ENCODE data around the gene KLK1. TPM values are rescaled to one million over a fixed set of nuclear protein-coding genes. Genes with fewer than 3 reads are reported as not detected.
"Not testable (repeated sequence)": the region's sequence is repeated elsewhere in the genome, so short reads cannot be mapped to it uniquely, and the experiment has no call there.

Gene KLK1
- polyA plus RNA-seq, 6 donors from 2014 or later, result 1.2 to 6.7 (median 2.0) TPM

DNA sequence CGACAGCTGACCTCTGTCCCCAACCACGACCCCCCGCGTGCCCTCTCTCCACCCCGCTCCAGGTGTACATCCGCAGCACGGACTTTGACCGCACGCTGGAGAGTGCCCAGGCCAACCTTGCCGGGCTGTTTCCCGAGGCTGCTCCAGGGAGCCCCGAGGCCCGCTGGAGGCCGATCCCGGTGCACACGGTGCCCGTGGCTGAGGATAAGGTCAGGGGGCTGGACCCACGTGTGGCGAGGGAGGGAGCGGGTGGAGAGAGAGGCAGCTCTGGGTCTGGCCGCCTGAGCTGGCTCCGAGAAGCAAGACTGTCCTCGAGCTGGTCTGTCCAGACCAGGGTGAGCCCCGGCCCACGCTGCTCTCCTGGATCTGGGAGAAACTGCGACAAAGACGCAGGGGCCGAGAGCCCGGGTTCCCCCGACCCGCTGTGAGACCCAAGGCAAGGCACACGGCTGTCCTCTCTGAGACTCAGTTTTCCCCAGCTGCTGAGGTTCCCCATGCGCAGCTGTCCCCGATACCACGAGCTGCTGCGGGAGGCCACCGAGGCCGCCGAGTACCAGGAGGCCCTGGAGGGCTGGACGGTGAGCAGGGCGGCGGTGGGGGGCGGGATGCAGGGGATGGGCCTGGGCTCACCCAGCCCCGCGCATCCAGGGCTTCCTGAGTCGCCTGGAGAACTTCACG, 31.9 kb downstream of the KLK1 start:
- no peaks in the 10 kb centered on the region for H3K36me3 Mint-ChIP-seq
- H3K4me1 Mint-ChIP-seq, result peaks cover 5 to 7% (median 6%) of the 10 kb centered on the region in 3 donors
- H3K27me3 Mint-ChIP-seq, result peaks cover 0 to 5% (median 0%) of the 10 kb centered on the region in 3 donors
- H3K4me3 Mint-ChIP-seq, result no peak overlapping the region
- ATAC-seq (ENCODE audit: low read depth in 2 of 2) (no peak), DNase-seq (no peak)
- peak overlapping the region in 1 of 6 donors; percentile 14 for H3K27ac Mint-ChIP-seq
- H3K9me3 Mint-ChIP-seq, result no peaks in the 10 kb centered on the region

DNA sequence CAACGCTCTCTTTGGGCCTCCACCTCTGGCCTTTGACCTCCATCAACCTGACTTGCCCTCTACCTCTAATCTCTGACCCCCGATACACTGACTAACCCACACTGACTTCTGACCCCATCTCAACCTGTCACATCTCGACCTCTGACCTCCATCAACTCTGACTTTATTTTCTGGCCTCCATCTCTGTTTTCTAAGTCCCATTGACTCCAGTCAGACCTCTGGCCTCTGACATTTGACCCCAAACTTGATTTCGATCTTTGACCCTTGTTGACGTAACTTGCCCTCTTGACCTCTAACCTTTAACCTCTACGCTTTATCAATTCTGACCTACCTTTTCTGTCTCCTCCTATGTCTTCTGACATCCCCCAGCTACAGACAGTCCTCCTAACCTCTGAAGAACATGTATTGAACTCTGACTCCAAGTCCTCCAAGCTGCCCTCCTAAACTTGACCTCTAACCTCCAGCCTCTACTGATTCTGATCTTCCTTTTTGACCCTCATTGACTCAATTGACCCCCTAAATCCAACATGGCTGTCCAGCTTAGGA, 32.6 kb downstream of the KLK1 start:
- Mint-ChIP-seq H3K9me3 (no peaks in the 10 kb centered on the region), H3K4me1 (peaks cover 5 to 7% (median 6%) of the 10 kb centered on the region in 3 donors), H3K4me3 (peak overlapping the region in 1 of 8 donors; percentile 61), H3K36me3 (no peaks in the 10 kb centered on the region), H3K27me3 (peaks cover 0 to 8% (median 0%) of the 10 kb centered on the region in 3 donors), H3K27ac (peak overlapping the region in 3 of 6 donors; percentile 14 to 61 (median 28))
- ATAC-seq (ENCODE audit: low read depth in 2 of 2) (no peak), DNase-seq (no peak)

DNA sequence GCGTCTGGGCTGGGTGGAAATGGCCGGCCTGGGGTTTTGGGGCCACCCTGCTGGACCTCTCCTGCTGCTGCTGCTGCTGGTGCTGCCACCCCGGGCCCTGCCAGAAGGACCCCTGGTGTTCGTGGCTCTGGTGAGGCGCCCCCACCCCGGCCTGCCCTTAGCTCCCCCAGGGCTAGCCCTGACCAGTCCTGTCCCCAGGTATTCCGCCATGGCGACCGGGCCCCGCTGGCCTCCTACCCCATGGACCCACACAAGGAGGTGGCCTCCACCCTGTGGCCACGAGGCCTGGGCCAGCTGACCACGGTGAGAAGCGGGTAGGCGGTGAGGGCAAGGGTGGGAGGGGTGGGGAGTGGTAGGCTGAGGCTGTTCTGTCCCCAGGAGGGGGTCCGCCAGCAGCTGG, 33.2 kb downstream of the KLK1 start, which contains the start of gene ACP4:
Gene ACP4 (plus strand): TSS at position 20 of the 400 bp plus-strand sequence. CDS start 0 bp downstream, at position 20.
- H3K36me3 Mint-ChIP-seq, result no peaks in the 10 kb centered on the region
- peaks cover 0 to 13% (median 0%) of the 10 kb centered on the region in 3 donors for H3K27me3 Mint-ChIP-seq
- no peak for DNase-seq
- H3K4me1 Mint-ChIP-seq, result peaks cover 5 to 7% (median 6%) of the 10 kb centered on the region in 3 donors
- H3K27ac Mint-ChIP-seq, result peak within 1 kb of the TSS in 3 of 6 donors; percentile 14 to 61 (median 28)
- no peak for ATAC-seq (ENCODE audit: low read depth in 2 of 2)
- no peaks in the 10 kb centered on the region for H3K9me3 Mint-ChIP-seq
- H3K4me3 Mint-ChIP-seq, result peak within 1 kb of the TSS in 1 of 8 donors; percentile 76

DNA sequence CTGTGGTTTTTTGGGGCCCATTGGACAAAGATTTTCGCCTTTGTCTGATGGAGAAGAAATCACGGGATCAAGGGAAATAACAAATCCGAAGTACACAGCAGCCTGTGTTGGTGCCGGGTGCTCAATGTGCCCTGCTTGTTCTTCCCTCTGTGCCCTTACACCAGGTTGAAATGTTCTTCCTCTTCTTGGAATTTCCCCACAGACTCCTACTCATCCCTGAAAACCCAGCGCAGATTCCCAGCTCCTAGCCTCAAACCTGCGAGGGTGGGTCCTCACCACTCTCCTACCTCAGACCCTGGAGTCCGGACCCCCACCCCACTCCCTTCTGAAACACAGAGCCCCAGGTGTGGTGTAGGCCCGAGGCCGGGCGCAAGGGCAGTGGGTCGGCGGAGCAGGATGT, 38.3 kb downstream of the KLK1 start:
- Mint-ChIP-seq H3K36me3 (no peaks in the 10 kb centered on the region), H3K4me1 (peaks cover 0 to 14% (median 4%) of the 10 kb centered on the region in 3 donors), H3K9me3 (no peaks in the 10 kb centered on the region), H3K27me3 (peaks cover 13 to 31% (median 29%) of the 10 kb centered on the region in 3 donors), H3K4me3 (no peak overlapping the region), H3K27ac (no peak overlapping the region)
- DNase-seq (no peak), ATAC-seq (ENCODE audit: low read depth in 2 of 2) (no peak)

DNA sequence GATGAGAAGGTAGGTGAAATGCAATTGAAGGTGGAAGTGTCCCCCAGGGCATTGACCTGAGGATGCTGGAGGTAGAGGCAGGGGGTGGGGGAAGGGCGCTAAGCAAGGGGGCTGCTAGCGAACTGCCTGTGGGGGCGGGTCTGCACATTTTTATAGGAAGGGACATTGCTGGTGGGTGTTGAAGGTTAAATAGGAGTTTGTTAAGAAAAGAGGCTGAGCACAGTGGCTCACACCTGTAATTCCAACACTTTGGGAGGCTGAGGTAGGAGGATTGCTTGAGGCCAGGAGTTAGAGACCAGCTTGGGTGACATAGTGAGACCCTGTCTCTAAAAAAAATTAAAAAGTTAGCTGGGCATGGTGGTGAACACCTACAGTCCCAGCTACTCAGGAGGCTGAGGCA, 38.9 kb downstream of the KLK1 start:
- ATAC-seq (ENCODE audit: low read depth in 2 of 2) (no peak), DNase-seq (no peak)
- peak overlapping the region in 1 of 8 donors; percentile 35 for H3K4me3 Mint-ChIP-seq
- H3K4me1 Mint-ChIP-seq, result peaks cover 0 to 14% (median 4%) of the 10 kb centered on the region in 3 donors
- H3K27me3 Mint-ChIP-seq, result peaks cover 19 to 37% (median 36%) of the 10 kb centered on the region in 3 donors
- H3K27ac Mint-ChIP-seq, result no peak overlapping the region
- no peaks in the 10 kb centered on the region for H3K36me3 Mint-ChIP-seq
- no peaks in the 10 kb centered on the region for H3K9me3 Mint-ChIP-seq

DNA sequence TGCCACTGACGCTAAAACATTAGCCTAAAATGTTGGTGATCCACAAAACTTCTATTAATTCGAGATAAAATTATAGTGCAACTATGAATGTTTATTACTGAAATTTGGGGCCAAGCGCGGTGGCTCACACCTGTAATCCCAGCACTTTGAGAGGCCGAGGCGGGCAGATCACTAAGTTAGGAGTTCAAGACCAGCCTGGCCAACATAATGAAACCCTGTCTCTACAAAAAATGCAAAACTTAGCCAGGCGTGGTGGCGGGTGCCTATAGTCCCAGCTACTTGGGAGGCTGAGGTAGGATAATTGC, 39.8 kb downstream of the KLK1 start:
- H3K36me3 Mint-ChIP-seq, result not testable (repeated sequence)

DNA sequence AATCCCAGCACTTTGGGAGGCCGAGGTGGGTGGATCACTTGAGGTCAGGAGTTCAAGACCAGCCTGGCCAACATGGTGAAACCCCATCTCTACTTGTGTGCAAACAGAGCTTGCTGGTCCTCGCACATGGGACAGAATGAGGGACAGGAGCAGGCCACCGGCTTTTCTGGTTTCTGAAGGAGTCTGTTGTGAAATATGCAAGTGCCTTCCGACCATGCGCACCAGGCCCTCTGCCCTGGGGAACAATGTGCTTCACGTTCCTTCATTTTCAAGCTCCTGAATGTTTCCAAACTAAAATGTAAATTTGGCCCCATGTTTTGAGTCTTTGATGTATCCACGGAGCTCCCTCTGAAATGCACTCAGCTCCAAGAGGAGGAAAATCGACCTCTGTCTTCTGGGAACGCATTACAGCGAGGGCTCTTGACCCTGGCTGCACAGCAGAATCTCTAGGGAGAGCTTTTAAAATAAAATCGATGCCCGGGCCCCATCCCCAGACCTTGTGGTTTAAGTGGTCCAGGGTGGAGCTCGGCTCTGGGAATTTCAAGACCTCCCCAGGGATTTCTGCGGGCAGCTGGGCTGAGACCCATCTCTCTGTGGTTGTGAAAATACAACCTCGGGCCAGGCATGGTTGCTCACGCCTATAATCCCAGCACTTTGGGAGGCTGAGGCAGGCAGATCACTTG, 42.7 kb downstream of the KLK1 start:
- ATAC-seq (ENCODE audit: low read depth in 2 of 2), result no peak
- DNase-seq, result no peak
- Mint-ChIP-seq H3K4me1 (peaks cover 0 to 18% (median 10%) of the 10 kb centered on the region in 3 donors), H3K27me3 (peaks cover 47 to 71% (median 63%) of the 10 kb centered on the region in 3 donors), H3K36me3 (peaks cover 0 to 6% of the 10 kb centered on the region in 2 donors), H3K4me3 (peak overlapping the region in 1 of 8 donors; percentile 41), H3K27ac (no peak overlapping the region), H3K9me3 (peaks cover 0 to 6% (median 3%) of the 10 kb centered on the region in 7 donors)

More for the DNA sequence above, 39.8 kb downstream of the KLK1 start:
- DNase-seq; ATAC-seq (ENCODE audit: low read depth in 2 of 2); H3K4me3 Mint-ChIP-seq; H3K9me3 Mint-ChIP-seq: not testable (repeated sequence)
- peak overlapping the region in 3 of 6 donors; percentile 26 to 44 (median 38) for H3K27ac Mint-ChIP-seq
- H3K4me1 Mint-ChIP-seq, result peaks cover 0 to 14% (median 4%) of the 10 kb centered on the region in 3 donors
- peaks cover 28 to 46% (median 45%) of the 10 kb centered on the region in 3 donors for H3K27me3 Mint-ChIP-seq

DNA sequence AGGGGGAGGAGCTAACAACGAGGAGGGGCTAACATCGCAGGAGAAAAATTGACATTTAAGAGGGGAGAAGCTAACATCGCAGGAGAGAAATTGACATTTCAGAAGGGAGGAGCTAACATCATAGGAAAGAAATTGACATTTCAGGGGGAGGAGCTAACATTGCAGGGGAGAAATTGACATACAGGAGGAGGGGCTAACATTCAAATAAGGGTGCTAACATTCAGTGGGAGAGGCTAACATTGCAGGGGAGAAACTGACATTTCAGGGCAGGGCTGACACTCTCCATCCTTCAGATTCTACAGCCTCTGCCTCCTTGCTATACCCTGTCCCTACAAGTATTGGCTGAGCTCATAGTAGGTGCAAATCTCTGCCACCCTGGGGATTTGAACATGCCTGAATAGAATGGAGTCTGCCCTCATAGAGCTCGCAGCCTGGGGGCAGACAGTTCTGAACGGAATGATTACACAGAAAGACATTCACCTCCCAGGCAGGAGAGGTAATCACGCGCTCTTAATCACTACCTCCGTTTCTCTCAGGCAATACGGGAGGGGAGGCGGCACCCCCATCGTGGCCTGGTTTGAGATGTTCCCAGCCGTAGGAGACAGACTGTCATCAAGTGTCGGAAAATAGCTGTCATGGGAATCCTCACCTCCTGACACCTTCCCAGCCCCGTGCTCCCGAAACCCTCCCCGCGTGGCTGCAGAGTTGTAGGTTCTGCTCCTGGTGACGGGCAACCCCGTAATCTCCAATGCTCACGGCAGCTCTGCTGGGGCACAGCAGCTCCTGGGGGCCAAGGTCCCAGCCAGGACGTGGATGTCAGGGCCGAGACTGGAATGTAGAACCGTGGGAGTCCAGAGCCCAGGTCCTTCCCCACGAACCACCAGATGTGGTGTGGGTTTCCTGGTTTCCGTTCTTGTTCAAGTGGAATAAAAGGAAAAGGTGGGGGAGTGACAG, 43.8 kb downstream of the KLK1 start:
- H3K27me3 Mint-ChIP-seq, result peaks cover 53 to 81% (median 66%) of the 10 kb centered on the region in 3 donors
- ATAC-seq (ENCODE audit: low read depth in 2 of 2) (no peak), DNase-seq (no peak)
- H3K4me3 Mint-ChIP-seq, result no peak overlapping the region
- H3K9me3 Mint-ChIP-seq, result peaks cover 0 to 6% (median 3%) of the 10 kb centered on the region in 7 donors
- peaks cover 0 to 18% (median 10%) of the 10 kb centered on the region in 3 donors for H3K4me1 Mint-ChIP-seq
- H3K27ac Mint-ChIP-seq, result peak overlapping the region in 1 of 6 donors; percentile 56
- H3K36me3 Mint-ChIP-seq, result peaks cover 0 to 6% of the 10 kb centered on the region in 2 donors

DNA sequence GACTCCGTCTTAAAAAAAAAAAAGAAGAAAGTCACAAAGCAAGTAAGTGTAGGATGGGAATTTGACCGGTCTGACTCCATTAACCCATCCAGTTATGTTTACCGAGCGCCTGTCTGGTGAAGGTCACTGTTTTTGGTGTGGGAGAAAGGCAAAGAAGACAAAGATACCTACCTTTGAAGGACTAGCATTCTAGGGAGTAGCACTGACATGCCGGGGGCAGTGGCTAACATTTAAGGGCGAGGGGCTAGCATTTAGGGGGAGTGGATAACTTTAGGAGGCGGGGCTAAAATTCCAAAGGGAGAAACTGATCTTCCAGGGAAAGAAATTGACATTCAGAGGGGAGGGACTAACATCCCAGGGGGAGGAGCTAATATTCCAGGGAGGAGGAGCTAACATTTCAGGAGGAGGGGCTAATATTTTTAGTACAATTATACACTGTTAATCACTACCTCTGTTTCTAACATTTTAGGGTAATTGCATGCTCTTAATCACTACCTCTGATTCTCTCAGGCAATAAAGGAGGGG, 44.6 kb downstream of the KLK1 start:
- Mint-ChIP-seq H3K36me3 (peaks cover 0 to 6% of the 10 kb centered on the region in 2 donors), H3K27ac (peak overlapping the region in 1 of 6 donors; percentile 52), H3K9me3 (peaks cover 0 to 6% (median 3%) of the 10 kb centered on the region in 7 donors), H3K4me1 (peaks cover 0 to 15% (median 10%) of the 10 kb centered on the region in 3 donors), H3K4me3 (peak overlapping the region in 1 of 8 donors; percentile 77), H3K27me3 (peaks cover 54 to 88% (median 66%) of the 10 kb centered on the region in 3 donors)
- DNase-seq (no peak), ATAC-seq (ENCODE audit: low read depth in 2 of 2) (no peak)

DNA sequence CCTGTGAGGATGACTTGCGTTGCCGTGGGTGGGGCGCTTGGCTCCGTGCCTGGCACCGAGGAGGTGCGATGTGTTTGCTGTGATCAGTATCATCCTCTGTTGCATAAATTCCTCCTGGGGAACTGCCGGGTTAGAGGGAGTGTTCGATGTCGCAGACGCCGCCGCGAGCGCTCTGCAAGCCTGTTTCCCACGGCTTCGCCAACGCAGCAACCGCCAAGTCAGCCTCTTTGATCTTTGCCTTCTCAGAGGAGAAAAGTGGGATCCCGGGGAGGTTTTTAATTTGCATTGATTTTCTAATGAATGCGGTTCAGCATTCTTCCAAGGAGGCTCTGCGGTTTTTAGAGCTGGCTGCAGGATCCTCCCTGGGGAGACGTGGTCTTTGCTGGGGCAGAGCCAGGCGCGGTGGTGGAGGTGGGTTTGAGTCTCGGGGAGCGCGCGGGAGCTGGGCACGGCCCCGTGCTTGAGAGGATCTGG, 45.7 kb downstream of the KLK1 start:
- H3K27me3 Mint-ChIP-seq, result peaks cover 48 to 90% (median 64%) of the 10 kb centered on the region in 3 donors
- H3K9me3 Mint-ChIP-seq, result peaks cover 0 to 6% (median 3%) of the 10 kb centered on the region in 7 donors
- H3K4me1 Mint-ChIP-seq, result peaks cover 0 to 10% (median 8%) of the 10 kb centered on the region in 3 donors
- no peak for DNase-seq
- no peak overlapping the region for H3K4me3 Mint-ChIP-seq
- ATAC-seq (ENCODE audit: low read depth in 2 of 2), result no peak
- peaks cover 0 to 6% of the 10 kb centered on the region in 2 donors for H3K36me3 Mint-ChIP-seq
- H3K27ac Mint-ChIP-seq, result no peak overlapping the region

DNA sequence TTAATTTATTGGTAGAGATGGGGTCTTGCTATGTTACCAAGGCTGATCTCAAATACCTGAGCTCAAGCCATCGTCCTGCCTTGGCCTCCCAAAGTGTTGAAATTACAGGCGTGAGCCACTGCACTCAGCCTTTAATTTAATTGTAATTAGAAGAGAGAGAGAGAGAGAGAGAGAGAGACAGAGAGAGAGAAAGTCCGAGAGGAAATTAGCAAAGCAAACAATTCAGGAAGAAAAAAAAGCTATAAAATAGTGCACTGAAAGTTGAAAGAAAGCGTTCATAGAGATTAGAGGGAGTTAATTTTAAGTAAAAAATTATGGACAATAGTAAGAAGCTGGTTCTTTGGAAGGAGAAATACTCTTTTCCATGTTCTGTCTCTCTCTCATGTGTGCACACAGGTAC, 46.3 kb downstream of the KLK1 start:
- H3K4me3 Mint-ChIP-seq, result peak overlapping the region in 1 of 8 donors; percentile 65

DNA sequence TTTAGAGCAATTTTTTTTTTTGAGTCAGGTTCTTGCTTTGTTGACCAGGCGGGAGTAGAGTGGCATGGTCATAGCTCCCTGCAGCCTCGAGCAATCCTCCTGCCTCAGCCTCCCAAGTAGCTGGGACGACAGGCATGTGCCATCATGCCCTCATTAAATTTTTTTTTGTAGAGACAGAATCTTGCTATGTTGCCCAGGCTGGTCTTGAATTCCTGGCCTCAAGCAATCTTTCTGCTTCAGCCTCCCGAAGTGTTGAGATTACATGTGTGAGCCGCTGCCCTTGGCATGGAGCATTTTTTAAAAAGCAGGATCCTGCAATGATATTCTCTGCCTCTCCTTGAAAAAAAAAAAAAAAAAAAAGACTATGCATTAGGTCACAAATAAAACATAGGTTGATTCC, 47.5 kb downstream of the KLK1 start:
- Mint-ChIP-seq H3K36me3 (peaks cover 0 to 6% of the 10 kb centered on the region in 2 donors), H3K9me3 (peaks cover 0 to 6% (median 3%) of the 10 kb centered on the region in 7 donors), H3K4me1 (peaks cover 0 to 6% (median 5%) of the 10 kb centered on the region in 3 donors), H3K27ac (no peak overlapping the region), H3K27me3 (peaks cover 45 to 81% (median 50%) of the 10 kb centered on the region in 3 donors), H3K4me3 (no peak overlapping the region)
- no peak for DNase-seq
- ATAC-seq (ENCODE audit: low read depth in 2 of 2), result no peak

More for the DNA sequence above, 46.3 kb downstream of the KLK1 start:
- ATAC-seq (ENCODE audit: low read depth in 2 of 2) (no peak), DNase-seq (no peak)
- Mint-ChIP-seq H3K27ac (no peak overlapping the region), H3K36me3 (peaks cover 0 to 6% of the 10 kb centered on the region in 2 donors), H3K27me3 (peaks cover 45 to 84% (median 58%) of the 10 kb centered on the region in 3 donors), H3K4me1 (peaks cover 0 to 6% (median 5%) of the 10 kb centered on the region in 3 donors), H3K9me3 (peaks cover 0 to 6% (median 3%) of the 10 kb centered on the region in 7 donors)

Data from naive B cell (primary cell).